SK-N-SH treated with all-trans-retinoic acid at 6 μM for 48 hours (cell line): ENCODE measurements around the gene GADD45B.
"Not testable (repeated sequence)": the region's sequence is repeated elsewhere in the genome, so short reads cannot be mapped to it uniquely, and the experiment has no call there.

Experiments
- ATAC-seq: fragments of 200-7000 bp; cut with Tn5 transposase; 3 replicates; pipeline ENCODE4 v1.9.1; 2020; ENCODE audit warnings: mild to moderate bottlenecking, moderate library complexity
- ARNTL ChIP-seq: fragments of 450-650 bp; formaldehyde crosslinking; IDR thresholded peaks from 2 replicates; pipeline ENCODE4 v1.5.0; 2020; ENCODE audit warnings: low read depth, mild to moderate bottlenecking, moderate library complexity, borderline replicate concordance
- CSDC2 ChIP-seq: fragments of 250-450 bp; sonication (Bioruptor Pico); IDR thresholded peaks from 2 replicates; pipeline ENCODE4 v1.5.0; 2020; ENCODE audit warnings: mild to moderate bottlenecking, moderate library complexity
- CSRNP3 ChIP-seq: fragments of 250-450 bp; sonication (Bioruptor Pico); IDR thresholded peaks from 2 replicates; pipeline ENCODE4 v1.5.1; 2021; ENCODE audit warnings: mild to moderate bottlenecking, moderate library complexity
- GLIS3 ChIP-seq: fragments of 250-450 bp; sonication (Bioruptor Pico); IDR thresholded peaks from 2 replicates; pipeline ENCODE4 v1.5.0; 2020; ENCODE audit warnings: mild to moderate bottlenecking, moderate library complexity
- OSR1 ChIP-seq: fragments of 250-450 bp; sonication (Bioruptor Pico); IDR thresholded peaks from 2 replicates; pipeline ENCODE4 v1.8.0; 2022; ENCODE audit warnings: moderate library complexity, mild to moderate bottlenecking, inconsistent platforms
- PATZ1 ChIP-seq: fragments of 250-450 bp; sonication (Bioruptor Pico); IDR thresholded peaks from 2 replicates; pipeline ENCODE4 v1.8.0; 2020; ENCODE audit warnings: mild to moderate bottlenecking, moderate library complexity, borderline replicate concordance
- POU6F1 ChIP-seq: fragments of 250-450 bp; sonication (Bioruptor Pico); IDR thresholded peaks from 2 replicates; pipeline ENCODE4 v1.8.0; 2021; ENCODE audit warnings: low read depth, mild to moderate bottlenecking, moderate library complexity, borderline replicate concordance
- RARB ChIP-seq: fragments of 250-450 bp; sonication (Bioruptor Pico); IDR thresholded peaks from 2 replicates; pipeline ENCODE4 v1.8.0; 2021; ENCODE audit warnings: mild to moderate bottlenecking, moderate library complexity
- TCF4 ChIP-seq: fragments of 250-450 bp; sonication (Bioruptor Pico); IDR thresholded peaks from 2 replicates; pipeline ENCODE4 v1.8.0; 2021; ENCODE audit warnings: mild to moderate bottlenecking, moderate library complexity, borderline replicate concordance
- TOX ChIP-seq: fragments of 250-450 bp; sonication (Bioruptor Pico); IDR thresholded peaks from 2 replicates; pipeline ENCODE4 v1.8.0; 2021; ENCODE audit warnings: mild to moderate bottlenecking, moderate library complexity, borderline replicate concordance
- TSHZ2 ChIP-seq: fragments of 250-450 bp; sonication (Bioruptor Pico); IDR thresholded peaks from 2 replicates; pipeline ENCODE4 v1.5.0; 2020; ENCODE audit warnings: mild to moderate bottlenecking, moderate library complexity
- ZFP3 ChIP-seq: fragments of 250-450 bp; sonication (Bioruptor Pico); IDR thresholded peaks from 2 replicates; pipeline ENCODE4 v1.5.0; 2020; ENCODE audit warnings: mild to moderate bottlenecking, moderate library complexity
- ZFP30 ChIP-seq: fragments of 450-650 bp; formaldehyde crosslinking; IDR thresholded peaks from 2 replicates; pipeline ENCODE4 v1.5.0; 2022; ENCODE audit warnings: mild to moderate bottlenecking, moderate library complexity
- ZNF565 ChIP-seq: fragments of 450-650 bp; formaldehyde crosslinking; conservative IDR thresholded peaks from 2 replicates; pipeline ENCODE4 v1.5.0; 2020; ENCODE audit warnings: low read depth, mild to moderate bottlenecking, moderate library complexity
- ZNF70 ChIP-seq: fragments of 450-650 bp; formaldehyde crosslinking; IDR thresholded peaks from 2 replicates; pipeline ENCODE4 v1.5.0; 2020; ENCODE audit warnings: mild to moderate bottlenecking, moderate library complexity

Gene GADD45B

GRCh38 chr19:2455851-2456570, 19.9 kb upstream of the GADD45B start:
- ATAC-seq = peak; percentile 60
- TF ChIP-seq TOX (CRISPR knock-in tag) = no peak
- no peak for TF ChIP-seq ARNTL (CRISPR knock-in tag)
- TF ChIP-seq PATZ1 (CRISPR knock-in tag) = no peak

- no peak for TF ChIP-seq PATZ1 (CRISPR knock-in tag)
- no peak for TF ChIP-seq ZFP30 (CRISPR knock-in tag)
- TF ChIP-seq ZFP3 (CRISPR knock-in tag) = no peak
- no peak for ATAC-seq
Measured at GRCh38 chr19:2457394-2458037, 18.4 kb upstream of the GADD45B start.

GRCh38 chr19:2458054-2458453, 17.9 kb upstream of the GADD45B start:
- no peak for ATAC-seq

GRCh38 chr19:2458776-2459175, 17.2 kb upstream of the GADD45B start:
- ATAC-seq = not testable (repeated sequence)

More at GRCh38 chr19:2458054-2458453, 17.9 kb upstream of the GADD45B start:
- TF ChIP-seq RARB (CRISPR knock-in tag) (no peak), ARNTL (CRISPR knock-in tag) (no peak), PATZ1 (CRISPR knock-in tag) (no peak), OSR1 (no peak), TSHZ2 (CRISPR knock-in tag) (no peak), CSDC2 (CRISPR knock-in tag) (no peak), ZNF70 (CRISPR knock-in tag) (no peak), POU6F1 (CRISPR knock-in tag) (no peak), GLIS3 (CRISPR knock-in tag) (no peak), CSRNP3 (CRISPR knock-in tag) (no peak), TCF4 (no peak), ZFP3 (CRISPR knock-in tag) (no peak), ZFP30 (CRISPR knock-in tag) (no peak), ZNF565 (CRISPR knock-in tag) (no peak)
